Measurements from ENCODE around the gene UBE2L6. TPM values are rescaled to one million over a fixed set of nuclear protein-coding genes. Genes with fewer than 3 reads are reported as not detected.

The UBE2L6 gene
- total RNA-seq, 2 donors from 2014 or later: 8.1 to 11.3 TPM

DNA sequence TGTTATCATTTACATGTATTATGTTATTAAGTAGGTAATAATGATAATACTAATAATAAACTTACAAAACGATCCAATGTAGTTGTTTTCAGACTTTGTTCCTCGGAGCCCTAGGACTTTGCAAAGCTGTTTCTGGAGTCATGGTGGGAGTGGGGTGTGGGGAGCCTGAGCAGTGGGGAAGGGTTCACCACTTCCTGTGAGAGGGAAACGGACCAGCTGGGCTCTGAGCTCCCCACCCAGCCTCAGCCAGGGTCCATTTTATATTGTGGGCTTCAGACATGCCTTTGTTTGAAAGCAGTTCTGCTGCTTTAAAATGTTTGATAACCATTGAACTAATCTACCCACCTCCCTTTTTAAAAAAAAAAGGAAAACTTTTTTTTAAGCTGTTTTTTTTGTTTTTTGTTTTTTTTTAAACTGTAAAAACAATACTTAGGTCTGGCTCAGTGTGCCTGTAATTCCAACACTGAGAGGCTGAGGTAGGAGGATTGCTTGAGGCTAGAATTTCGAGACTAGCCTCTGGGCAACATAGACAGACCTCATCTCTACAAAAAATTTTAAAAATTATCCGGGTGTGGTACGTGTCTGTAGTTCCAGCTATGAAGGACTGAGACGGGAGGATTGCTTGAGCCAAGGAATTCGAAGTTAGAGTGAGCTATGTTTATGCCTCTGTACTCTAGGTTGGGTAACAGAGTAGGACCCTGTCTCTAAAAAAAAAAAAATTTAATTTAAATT, 37.0 kb upstream of the UBE2L6 start:
- Mint-ChIP-seq H3K36me3 (ENCODE audit: low read depth) (peaks cover 40% of the 10 kb centered on the region), H3K27ac (no peak overlapping the region), H3K4me3 (no peak overlapping the region), H3K27me3 (ENCODE audit: insufficient read depth) (no peaks in the 10 kb centered on the region), H3K9me3 (no peaks in the 10 kb centered on the region), H3K4me1 (peaks cover 4% of the 10 kb centered on the region)
- Histone ChIP-seq H3K9ac (ENCODE audit: extremely low read depth, low read length, poor library complexity, severe bottlenecking) (no peak overlapping the region), H3K4me3 (ENCODE audit: low read length) (no peak overlapping the region), H3K9me3 (ENCODE audit: control insufficient read depth, low read length) (no peaks in the 10 kb centered on the region), H3K36me3 (ENCODE audit: control insufficient read depth, insufficient read depth, low read length) (peaks cover 3% of the 10 kb centered on the region), H3K27me3 (ENCODE audit: control insufficient read depth, insufficient read depth, low read length, poor library complexity, severe bottlenecking) (no peaks in the 10 kb centered on the region), H3K27ac (ENCODE audit: low read depth, low read length) (no peak overlapping the region), H3K4me1 (ENCODE audit: control insufficient read depth, insufficient read depth, low read length) (peaks cover 2% of the 10 kb centered on the region)
- WGBS, 2 experiments (ENCODE audit: insufficient coverage in 1 of 2, insufficient read length in 1 of 2): 80 to 92% methylated on average over 1 to 8 of the region's 8 CpGs
- TF ChIP-seq, protein P1, sequence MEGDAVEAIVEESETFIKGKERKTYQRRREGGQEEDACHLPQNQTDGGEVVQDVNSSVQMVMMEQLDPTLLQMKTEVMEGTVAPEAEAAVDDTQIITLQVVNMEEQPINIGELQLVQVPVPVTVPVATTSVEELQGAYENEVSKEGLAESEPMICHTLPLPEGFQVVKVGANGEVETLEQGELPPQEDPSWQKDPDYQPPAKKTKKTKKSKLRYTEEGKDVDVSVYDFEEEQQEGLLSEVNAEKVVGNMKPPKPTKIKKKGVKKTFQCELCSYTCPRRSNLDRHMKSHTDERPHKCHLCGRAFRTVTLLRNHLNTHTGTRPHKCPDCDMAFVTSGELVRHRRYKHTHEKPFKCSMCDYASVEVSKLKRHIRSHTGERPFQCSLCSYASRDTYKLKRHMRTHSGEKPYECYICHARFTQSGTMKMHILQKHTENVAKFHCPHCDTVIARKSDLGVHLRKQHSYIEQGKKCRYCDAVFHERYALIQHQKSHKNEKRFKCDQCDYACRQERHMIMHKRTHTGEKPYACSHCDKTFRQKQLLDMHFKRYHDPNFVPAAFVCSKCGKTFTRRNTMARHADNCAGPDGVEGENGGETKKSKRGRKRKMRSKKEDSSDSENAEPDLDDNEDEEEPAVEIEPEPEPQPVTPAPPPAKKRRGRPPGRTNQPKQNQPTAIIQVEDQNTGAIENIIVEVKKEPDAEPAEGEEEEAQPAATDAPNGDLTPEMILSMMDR (conservative IDR thresholded peaks at IDR 0.05): no peak
- no peak for DNase-seq

DNA sequence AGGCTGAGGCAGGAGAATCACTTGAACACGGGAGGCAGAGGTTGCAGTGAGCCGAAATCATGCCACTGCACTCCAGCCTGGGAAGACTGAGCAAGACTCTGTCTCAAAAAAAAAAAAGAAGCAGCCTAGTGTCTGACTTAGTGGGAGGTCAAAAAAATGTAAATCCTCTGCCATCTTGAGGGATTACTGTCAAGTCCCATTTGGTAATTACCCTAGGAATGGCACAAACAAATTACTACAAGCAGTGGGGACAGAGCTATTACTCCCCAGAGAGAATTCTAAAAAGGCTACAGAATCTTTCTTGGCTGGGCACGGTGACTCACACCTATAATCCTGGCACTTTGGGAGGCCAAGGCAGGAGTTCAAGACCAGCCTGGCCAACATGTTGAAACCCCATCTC, 33.8 kb upstream of the UBE2L6 start:
- peaks cover 2% of the 10 kb centered on the region for H3K4me1 ChIP-seq (ENCODE audit: control insufficient read depth, insufficient read depth, low read length)
- DNase-seq: no peak

DNA sequence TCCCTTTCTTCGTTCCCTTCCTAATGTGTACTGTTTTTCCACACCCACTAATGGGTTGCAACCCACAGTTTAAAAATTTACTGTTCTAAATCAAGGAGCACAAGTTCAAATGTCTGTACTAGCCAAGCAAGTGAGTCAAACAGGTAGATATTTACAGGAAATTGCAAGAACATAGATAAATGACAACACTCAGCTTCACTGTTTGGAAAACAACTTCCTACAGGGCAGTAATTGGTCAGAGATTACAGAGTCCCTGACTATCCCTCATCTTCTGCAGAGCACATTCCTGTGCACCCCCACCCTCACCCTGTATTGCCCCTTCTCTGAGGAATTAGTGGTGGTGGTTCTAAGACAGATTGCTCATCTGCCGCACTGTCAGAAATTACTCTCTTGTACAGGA, 31.9 kb upstream of the UBE2L6 start:
- Histone ChIP-seq H3K27ac (ENCODE audit: low read depth, low read length) (no peak overlapping the region), H3K9ac (ENCODE audit: extremely low read depth, low read length, poor library complexity, severe bottlenecking) (no peak overlapping the region), H3K4me1 (ENCODE audit: control insufficient read depth, insufficient read depth, low read length) (peaks cover 2% of the 10 kb centered on the region), H3K4me3 (ENCODE audit: low read length) (peak overlapping the region; percentile 79), H3K36me3 (ENCODE audit: control insufficient read depth, insufficient read depth, low read length) (no peaks in the 10 kb centered on the region), H3K9me3 (ENCODE audit: control insufficient read depth, low read length) (no peaks in the 10 kb centered on the region), H3K27me3 (ENCODE audit: control insufficient read depth, insufficient read depth, low read length, poor library complexity, severe bottlenecking) (no peaks in the 10 kb centered on the region)
- Mint-ChIP-seq H3K4me3 (peak overlapping the region; percentile 65), H3K9me3 (no peaks in the 10 kb centered on the region), H3K4me1 (peaks cover 32% of the 10 kb centered on the region), H3K27ac (peak overlapping the region; percentile 27), H3K36me3 (ENCODE audit: low read depth) (peaks cover 23% of the 10 kb centered on the region), H3K27me3 (ENCODE audit: insufficient read depth) (no peaks in the 10 kb centered on the region)
- TF ChIP-seq, protein P1 (conservative IDR thresholded peaks at IDR 0.05): no peak
- WGBS, 2 experiments (ENCODE audit: insufficient coverage in 1 of 2, insufficient read length in 1 of 2): 84% methylated on average over 2 of the region's 2 CpGs; no CpG with 5 or more reads in 1 of the 2 experiments
- DNase-seq: no peak

More for the DNA sequence above, 33.8 kb upstream of the UBE2L6 start:
- TF ChIP-seq, protein P1 (conservative IDR thresholded peaks at IDR 0.05): no peak
- Histone ChIP-seq H3K9me3 (ENCODE audit: control insufficient read depth, low read length) (no peaks in the 10 kb centered on the region), H3K27me3 (ENCODE audit: control insufficient read depth, insufficient read depth, low read length, poor library complexity, severe bottlenecking) (no peaks in the 10 kb centered on the region), H3K9ac (ENCODE audit: extremely low read depth, low read length, poor library complexity, severe bottlenecking) (no peak overlapping the region), H3K4me3 (ENCODE audit: low read length) (no peak overlapping the region), H3K27ac (ENCODE audit: low read depth, low read length) (no peak overlapping the region), H3K36me3 (ENCODE audit: control insufficient read depth, insufficient read depth, low read length) (no peaks in the 10 kb centered on the region)
- WGBS, 2 experiments (ENCODE audit: insufficient coverage in 1 of 2, insufficient read length in 1 of 2): 91% methylated on average over 3 of the region's 3 CpGs
- Mint-ChIP-seq H3K4me3 (no peak overlapping the region), H3K36me3 (ENCODE audit: low read depth) (peaks cover 32% of the 10 kb centered on the region), H3K27me3 (ENCODE audit: insufficient read depth) (no peaks in the 10 kb centered on the region), H3K27ac (no peak overlapping the region), H3K9me3 (no peaks in the 10 kb centered on the region), H3K4me1 (peaks cover 22% of the 10 kb centered on the region)

All from endodermal cell (in vitro differentiated cells).